ENCODE measurements around the gene KCNQ1. TPM values are rescaled to one million over a fixed set of nuclear protein-coding genes. Genes with fewer than 3 reads are reported as not detected.

The KCNQ1 gene
- total and polyA plus RNA-seq, 2 donors (not counting 3 experiments of a cell fraction or from before 2014, with no cell fraction given), result 0.07 to 0.09 TPM

DNA sequence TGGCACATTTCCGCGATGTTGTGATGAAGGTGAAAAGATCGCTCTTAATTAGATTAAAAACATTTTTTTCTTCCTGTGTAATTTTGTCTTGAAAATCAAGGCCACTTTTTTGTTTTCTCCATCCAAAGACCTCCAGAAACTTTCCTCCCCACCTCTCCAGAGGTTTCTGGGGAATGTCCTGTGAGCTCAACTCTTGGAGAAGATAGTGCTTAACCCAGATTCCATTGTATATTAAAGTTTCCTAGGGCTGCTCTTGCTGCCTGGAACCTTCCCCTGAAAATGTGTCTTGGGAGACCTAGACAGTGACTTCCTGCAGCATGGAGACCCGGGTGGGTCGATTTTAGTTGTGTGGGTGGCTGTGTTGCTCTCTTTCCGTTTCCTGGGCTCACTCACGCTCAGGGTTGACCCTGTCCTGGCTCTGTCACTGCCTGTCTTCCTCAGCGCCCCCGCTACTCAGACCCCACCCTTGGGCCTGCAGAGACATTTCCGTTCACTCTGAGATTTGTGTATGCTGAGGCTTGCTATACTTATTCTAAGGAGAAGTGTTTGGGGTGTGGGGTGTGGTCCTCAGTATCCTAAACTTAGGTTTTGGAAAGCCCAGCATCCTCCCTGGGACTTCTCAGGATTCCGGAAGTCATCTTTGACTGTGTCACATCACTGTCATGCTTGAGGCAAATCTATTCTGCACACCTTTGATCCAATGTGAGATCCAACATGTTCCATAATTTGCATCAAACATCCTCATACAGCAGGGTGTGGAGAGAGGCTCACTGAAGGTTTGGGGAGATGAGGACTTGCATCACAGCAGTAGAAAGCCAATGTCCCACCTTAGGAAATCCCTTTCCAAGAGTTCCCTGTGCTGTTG is 207.8 kb downstream of the KCNQ1 start:
- Histone ChIP-seq H3K4me3 (replicated peaks in 1 of 3; ENCODE audit: insufficient read depth in 1 of 3, low read depth in 1 of 3, low read length in 3 of 3) (no peak overlapping the region), H3K27me3 (ENCODE audit: control insufficient read depth in 2 of 2, insufficient read depth in 2 of 2, low read length in 2 of 2) (no peaks in the 10 kb centered on the region), H2AFZ (ENCODE audit: low read depth, low read length) (no peak overlapping the region), H3K27ac (ENCODE audit: insufficient read depth, low read depth, low read length) (no peak overlapping the region), H3K9me3 (replicated peaks; ENCODE audit: control insufficient read depth, insufficient read depth, low read length) (no peaks in the 10 kb centered on the region), H3K9me1 (replicated peaks; ENCODE audit: control insufficient read depth, extremely low read depth, insufficient read depth, low read length) (no peaks in the 10 kb centered on the region), H3K4me1 (ENCODE audit: control insufficient read depth, extremely low read depth, insufficient read depth, low read length) (no peaks in the 10 kb centered on the region), H4K20me1 (replicated peaks; ENCODE audit: control insufficient read depth, extremely low read depth, insufficient read depth, low read length) (no peaks in the 10 kb centered on the region), H3K9ac (replicated peaks; ENCODE audit: extremely low read depth, insufficient read depth, low read length) (no peak overlapping the region), H3K36me3 (ENCODE audit: control insufficient read depth in 2 of 2, extremely low read depth in 1 of 2, insufficient read depth in 2 of 2, low read length in 2 of 2) (no peaks in the 10 kb centered on the region), H3K79me2 (ENCODE audit: control insufficient read depth, insufficient read depth, low read length) (no peaks in the 10 kb centered on the region), H3K4me2 (ENCODE audit: insufficient read depth, low read length) (no peak overlapping the region)
- intact Hi-C loops (cut with micrococcal nuclease), result no loop called here
- TF ChIP-seq, protein P1, sequence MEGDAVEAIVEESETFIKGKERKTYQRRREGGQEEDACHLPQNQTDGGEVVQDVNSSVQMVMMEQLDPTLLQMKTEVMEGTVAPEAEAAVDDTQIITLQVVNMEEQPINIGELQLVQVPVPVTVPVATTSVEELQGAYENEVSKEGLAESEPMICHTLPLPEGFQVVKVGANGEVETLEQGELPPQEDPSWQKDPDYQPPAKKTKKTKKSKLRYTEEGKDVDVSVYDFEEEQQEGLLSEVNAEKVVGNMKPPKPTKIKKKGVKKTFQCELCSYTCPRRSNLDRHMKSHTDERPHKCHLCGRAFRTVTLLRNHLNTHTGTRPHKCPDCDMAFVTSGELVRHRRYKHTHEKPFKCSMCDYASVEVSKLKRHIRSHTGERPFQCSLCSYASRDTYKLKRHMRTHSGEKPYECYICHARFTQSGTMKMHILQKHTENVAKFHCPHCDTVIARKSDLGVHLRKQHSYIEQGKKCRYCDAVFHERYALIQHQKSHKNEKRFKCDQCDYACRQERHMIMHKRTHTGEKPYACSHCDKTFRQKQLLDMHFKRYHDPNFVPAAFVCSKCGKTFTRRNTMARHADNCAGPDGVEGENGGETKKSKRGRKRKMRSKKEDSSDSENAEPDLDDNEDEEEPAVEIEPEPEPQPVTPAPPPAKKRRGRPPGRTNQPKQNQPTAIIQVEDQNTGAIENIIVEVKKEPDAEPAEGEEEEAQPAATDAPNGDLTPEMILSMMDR (IDR thresholded peaks at IDR 0.05; ENCODE audit: extremely low read depth in 1 of 2, insufficient read depth in 1 of 2, low read depth in 1 of 2, low read length in 2 of 2), result no peak
- TF ChIP-seq EZH2 (IDR thresholded peaks at IDR 0.05; ENCODE audit: borderline replicate concordance, low read depth, low read length, severe bottlenecking), result no peak
- TF ChIP-seq, protein P2, sequence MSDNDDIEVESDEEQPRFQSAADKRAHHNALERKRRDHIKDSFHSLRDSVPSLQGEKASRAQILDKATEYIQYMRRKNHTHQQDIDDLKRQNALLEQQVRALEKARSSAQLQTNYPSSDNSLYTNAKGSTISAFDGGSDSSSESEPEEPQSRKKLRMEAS (IDR thresholded peaks at IDR 0.05; ENCODE audit: insufficient read depth, insufficient read length), result no peak
- TF ChIP-seq GATA2 (IDR thresholded peaks at IDR 0.05; ENCODE audit: insufficient read depth, insufficient read length, low read depth, low read length), result no peak
- no peak for TF ChIP-seq FOS (IDR thresholded peaks at IDR 0.05; ENCODE audit: borderline replicate concordance, insufficient read depth, low read length)
- TF ChIP-seq POLR2A (IDR thresholded peaks at IDR 0.05; ENCODE audit: low read depth, low read length), result no peak
- TF ChIP-seq MYC (IDR thresholded peaks at IDR 0.05; ENCODE audit: low read depth, low read length), result no peak
- TF ChIP-seq JUN (IDR thresholded peaks at IDR 0.05; ENCODE audit: borderline replicate concordance, insufficient read depth, insufficient read length, low read depth), result no peak
- no peak for TF ChIP-seq POLR2AphosphoS5 (IDR thresholded peaks at IDR 0.05; ENCODE audit: insufficient read depth, low read depth, low read length)
- dilution Hi-C loops (cut with MboI; ENCODE audit: extremely low pct_ligation_motif_present, low sequenced_read_pairs), result no loop called here
- CTCF ChIA-PET, result no interaction called here
- no peak for FAIRE-seq
- DNase-seq (ENCODE audit: low read depth, low spot score), result no peak
- POLR2A ChIA-PET, result interaction anchor here (1.0 kb wide), 1 partner anchor 47 kb away, joined by 3 read pairs; the partner anchor contains the start of gene KCNQ1OT1
- no TSS peak for BruUV-seq (replicated peaks)
